GM21447 (cell line): ENCODE measurements around the gene IKZF2.

Experiments used
- ATAC-seq: cut with Tn5 transposase; IDR thresholded peaks from one replicate; pipeline ENCODE4 v1.9.1; 2021; ENCODE audit not compliant: unreplicated experiment

Gene IKZF2

DNA sequence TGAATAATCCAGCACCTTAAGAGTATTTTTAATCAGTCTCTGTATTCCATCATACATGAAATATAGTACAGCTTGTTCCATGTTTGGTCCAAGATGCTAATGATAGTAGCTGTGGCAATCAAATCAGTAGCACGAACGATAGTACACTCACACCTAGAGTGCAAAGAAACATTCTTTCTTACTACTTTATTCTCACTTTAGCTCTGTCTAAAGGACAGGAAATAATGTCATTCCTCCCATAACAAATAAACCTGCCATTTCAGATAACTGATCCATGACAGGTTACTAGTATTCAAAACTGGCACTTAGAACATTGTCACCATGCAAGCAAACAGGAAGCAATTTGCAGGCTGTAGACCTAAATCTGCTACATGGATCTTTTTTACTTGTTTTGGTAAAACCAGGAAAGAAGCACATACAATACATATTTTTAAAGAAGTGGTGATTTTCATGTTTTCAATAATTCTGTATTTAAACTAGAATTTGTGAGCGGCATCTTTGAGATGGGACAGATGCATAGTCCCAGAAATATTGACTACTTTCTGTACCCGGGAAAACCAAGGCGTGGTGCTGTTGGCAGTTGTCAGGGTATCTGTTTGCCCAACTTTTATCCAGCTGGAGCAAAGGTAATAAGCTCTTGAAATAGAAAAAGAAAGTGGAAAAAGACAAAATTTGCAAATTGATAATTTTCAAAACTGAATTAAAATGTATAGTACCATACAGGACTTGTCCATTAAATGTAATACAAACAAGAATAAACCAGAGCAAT lies 49.5 kb downstream of the IKZF2 start:
- ATAC-seq, result no peak

DNA sequence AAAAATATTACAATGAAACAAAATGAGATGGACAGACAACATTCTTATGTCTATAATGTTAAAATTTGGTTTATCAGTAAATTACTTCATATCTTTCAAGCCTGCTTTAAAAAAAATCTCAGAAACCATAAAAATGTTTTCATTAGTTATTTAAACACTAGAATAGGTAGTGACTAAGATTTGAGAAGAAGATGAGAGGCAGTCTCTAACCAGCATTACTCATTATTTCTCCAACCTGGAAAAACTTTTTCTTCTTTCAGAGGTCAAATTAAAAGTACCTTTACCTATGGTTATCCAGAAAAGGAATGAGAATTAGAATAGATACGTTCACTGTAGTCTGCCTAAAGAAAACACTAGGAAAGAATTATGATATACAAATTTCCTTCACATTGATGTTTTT lies 50.3 kb downstream of the IKZF2 start:
- no peak for ATAC-seq

DNA sequence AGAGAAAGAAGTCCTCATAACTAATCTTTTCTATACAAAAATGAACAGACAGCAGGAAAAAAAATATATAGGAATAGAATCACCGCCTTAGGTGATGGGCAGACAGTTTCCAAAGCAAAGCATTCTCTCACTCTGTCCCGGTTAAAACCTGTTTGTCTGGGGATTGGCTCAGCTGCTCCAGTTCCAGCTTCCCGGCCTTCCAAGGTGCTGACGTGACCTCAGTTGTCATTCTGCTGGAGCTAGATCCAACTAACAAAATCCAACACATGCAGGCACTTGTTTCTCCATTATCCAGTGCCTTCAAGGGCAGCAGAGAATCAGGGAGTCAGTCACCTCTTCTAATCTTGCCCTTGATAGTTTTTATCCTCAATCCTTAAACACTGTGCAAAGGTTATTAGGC lies 52.8 kb downstream of the IKZF2 start:
- ATAC-seq, result no peak

GRCh38 chr2:213091765-213092164 lies 59.6 kb downstream of the IKZF2 start:
- no peak for ATAC-seq

- no peak for ATAC-seq
Measured at GRCh38 chr2:213090772-213091171, 60.6 kb downstream of the IKZF2 start.

- ATAC-seq, result no peak
Measured at GRCh38 chr2:213089438-213089837, 62.0 kb downstream of the IKZF2 start.

GRCh38 chr2:213087040-213087439 lies 64.4 kb downstream of the IKZF2 start:
- ATAC-seq, result no peak

DNA sequence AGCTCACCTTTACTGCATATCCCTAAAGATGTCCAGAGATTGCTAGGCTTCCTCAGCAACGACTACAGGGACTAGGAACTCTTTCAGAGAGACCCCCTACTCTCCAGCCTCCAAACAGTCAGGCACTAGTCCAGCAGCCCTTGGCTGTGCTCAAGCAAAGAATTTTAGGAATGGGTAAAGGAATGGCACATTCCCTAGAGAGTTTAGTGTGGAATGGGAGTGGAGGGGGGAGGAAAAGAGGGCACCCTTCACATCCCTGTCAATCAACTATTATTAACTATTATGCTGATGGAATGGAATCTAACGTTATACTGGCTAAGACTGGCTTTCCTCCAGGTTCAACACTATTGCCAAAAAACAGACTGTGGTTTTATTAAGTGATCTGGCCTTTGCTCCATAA lies 64.8 kb downstream of the IKZF2 start:
- no peak for ATAC-seq

GRCh38 chr2:213086050-213086449 lies 65.4 kb downstream of the IKZF2 start:
- ATAC-seq, result no peak

- ATAC-seq, result no peak
Measured at GRCh38 chr2:213085538-213085937, 65.9 kb downstream of the IKZF2 start.

DNA sequence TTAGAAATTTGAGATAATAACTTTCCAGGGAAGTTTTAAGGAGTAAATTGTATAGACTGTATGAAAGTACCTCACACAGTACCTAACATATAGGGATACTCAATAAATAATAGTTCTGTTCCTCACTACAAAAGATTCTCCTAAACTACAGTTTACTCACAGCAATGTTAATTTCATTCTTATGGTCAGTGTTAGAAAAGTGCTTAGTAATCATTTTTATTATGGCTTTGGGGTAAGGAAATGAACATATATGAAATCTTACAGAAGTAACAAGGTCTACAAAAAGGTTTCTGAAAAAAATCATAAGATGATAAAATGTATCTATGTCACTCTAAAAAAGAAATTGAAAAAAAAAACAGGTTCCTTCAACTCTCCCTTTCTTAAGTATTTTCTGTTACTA lies 67.2 kb downstream of the IKZF2 start:
- no peak for ATAC-seq

GRCh38 chr2:213080969-213081617 lies 70.3 kb downstream of the IKZF2 start:
- no peak for ATAC-seq

GRCh38 chr2:213079756-213080155 lies 71.7 kb downstream of the IKZF2 start:
- ATAC-seq, result no peak

DNA sequence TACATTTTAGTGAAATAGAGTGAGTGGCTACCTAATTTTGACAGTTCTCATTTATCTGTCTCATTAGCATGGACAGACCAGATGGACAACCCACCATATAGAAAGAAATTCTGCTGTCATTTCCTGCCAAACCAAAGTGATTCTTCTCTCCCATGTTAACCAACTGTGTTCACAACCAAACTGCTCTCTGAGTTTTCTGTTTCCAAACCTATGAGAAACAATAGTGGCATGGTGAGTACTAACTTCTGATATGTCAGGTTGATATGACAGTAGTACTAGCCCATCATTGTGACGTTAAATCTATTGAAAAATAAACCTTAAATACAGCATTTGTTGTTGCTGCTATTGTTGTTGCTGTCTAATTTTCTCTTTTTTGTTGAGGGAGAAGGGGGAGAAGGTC lies 72.7 kb downstream of the IKZF2 start:
- no peak for ATAC-seq

- ATAC-seq, result no peak
Measured at GRCh38 chr2:213069531-213069930, 81.9 kb downstream of the IKZF2 start.

- ATAC-seq, result no peak
Measured at GRCh38 chr2:213068676-213069359, 82.6 kb downstream of the IKZF2 start.

- no peak for ATAC-seq
Measured at GRCh38 chr2:213067888-213068287, 83.5 kb downstream of the IKZF2 start.

GRCh38 chr2:213066443-213066743 lies 85.0 kb downstream of the IKZF2 start:
- no peak for ATAC-seq

GRCh38 chr2:213065583-213066442 lies 85.6 kb downstream of the IKZF2 start:
- no peak for ATAC-seq

GRCh38 chr2:213064099-213064498 lies 87.3 kb downstream of the IKZF2 start:
- ATAC-seq, result no peak

GRCh38 chr2:213057977-213058376 lies 93.4 kb downstream of the IKZF2 start:
- no peak for ATAC-seq
